Measurements from ENCODE around the gene KLF1. TPM values are rescaled to one million over a fixed set of nuclear protein-coding genes. Genes with fewer than 3 reads are reported as not detected.
"Not testable (repeated sequence)": the region's sequence is repeated elsewhere in the genome, so short reads cannot be mapped to it uniquely, and the experiment has no call there.

KLF1 gene
- total and polyA plus RNA-seq, 2 donors (not counting 1 experiment from before 2014, with no cell fraction given) = not detected

DNA sequence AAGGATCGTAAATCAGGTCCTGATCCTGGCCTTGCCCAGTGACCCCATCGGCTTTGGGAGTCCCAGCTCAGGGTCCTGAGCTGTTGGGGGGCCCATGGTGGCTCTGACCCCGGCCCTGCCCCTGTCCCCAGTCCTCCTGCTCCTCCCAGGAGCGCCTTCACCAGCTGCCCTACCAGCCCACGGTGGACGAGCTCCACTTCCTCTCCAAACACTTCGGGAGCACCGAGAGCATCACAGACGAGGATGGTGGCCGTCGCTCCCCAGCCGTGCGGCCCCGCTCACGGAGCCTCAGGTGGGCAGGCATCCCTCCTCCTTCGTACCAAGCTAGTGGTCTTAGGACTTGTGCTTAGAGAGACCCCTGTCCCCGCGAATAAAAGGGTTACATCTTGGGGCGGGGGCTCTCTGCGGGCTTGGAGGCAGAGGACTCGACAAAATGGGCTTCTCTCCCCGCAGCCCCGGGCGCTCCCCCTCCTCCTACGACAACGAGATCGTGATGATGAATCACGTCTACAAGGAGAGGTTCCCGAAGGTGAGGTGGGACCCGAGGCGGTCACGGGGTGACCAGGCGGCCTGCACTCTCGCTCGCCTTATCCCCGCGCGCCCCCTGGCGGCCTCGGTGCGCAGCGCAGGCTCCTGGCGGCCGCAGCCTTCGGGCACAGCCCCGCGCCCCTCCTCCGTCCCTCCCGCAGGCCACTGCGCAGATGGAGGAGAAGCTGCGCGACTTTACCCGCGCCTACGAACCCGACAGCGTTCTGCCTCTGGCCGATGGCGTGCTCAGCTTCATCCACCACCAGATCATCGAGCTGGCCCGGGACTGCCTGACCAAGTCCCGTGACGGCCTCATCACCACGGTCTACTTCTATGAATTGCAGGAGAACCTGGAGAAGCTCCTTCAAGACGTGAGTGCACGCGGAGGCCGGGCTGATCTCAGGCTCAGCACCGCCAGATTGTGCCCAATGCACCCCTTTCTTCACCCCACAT is 39.6 kb downstream of the KLF1 start:
- no peaks in the 10 kb centered on the region for H3K27me3 ChIP-seq (ENCODE audit: control insufficient read depth, insufficient read depth, low read length)
- H3K4me2 ChIP-seq (ENCODE audit: extremely low read depth, insufficient read depth, low read length) = peak overlapping the region; percentile 88
- H3K27ac ChIP-seq (ENCODE audit: insufficient read depth, low read length) = no peak overlapping the region
- no peaks in the 10 kb centered on the region for H3K36me3 ChIP-seq (ENCODE audit: control insufficient read depth, insufficient read depth, low read length)
- peak; percentile 66 to 67 for DNase-seq (ENCODE audit: low read depth in 2 of 2)
- no peak for TF ChIP-seq EZH2 (IDR thresholded peaks at IDR 0.05; ENCODE audit: low read length, missing control alignments)
- TF ChIP-seq, protein P1, sequence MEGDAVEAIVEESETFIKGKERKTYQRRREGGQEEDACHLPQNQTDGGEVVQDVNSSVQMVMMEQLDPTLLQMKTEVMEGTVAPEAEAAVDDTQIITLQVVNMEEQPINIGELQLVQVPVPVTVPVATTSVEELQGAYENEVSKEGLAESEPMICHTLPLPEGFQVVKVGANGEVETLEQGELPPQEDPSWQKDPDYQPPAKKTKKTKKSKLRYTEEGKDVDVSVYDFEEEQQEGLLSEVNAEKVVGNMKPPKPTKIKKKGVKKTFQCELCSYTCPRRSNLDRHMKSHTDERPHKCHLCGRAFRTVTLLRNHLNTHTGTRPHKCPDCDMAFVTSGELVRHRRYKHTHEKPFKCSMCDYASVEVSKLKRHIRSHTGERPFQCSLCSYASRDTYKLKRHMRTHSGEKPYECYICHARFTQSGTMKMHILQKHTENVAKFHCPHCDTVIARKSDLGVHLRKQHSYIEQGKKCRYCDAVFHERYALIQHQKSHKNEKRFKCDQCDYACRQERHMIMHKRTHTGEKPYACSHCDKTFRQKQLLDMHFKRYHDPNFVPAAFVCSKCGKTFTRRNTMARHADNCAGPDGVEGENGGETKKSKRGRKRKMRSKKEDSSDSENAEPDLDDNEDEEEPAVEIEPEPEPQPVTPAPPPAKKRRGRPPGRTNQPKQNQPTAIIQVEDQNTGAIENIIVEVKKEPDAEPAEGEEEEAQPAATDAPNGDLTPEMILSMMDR (conservative IDR thresholded peaks at IDR 0.05 in 1 of 2, IDR thresholded peaks at IDR 0.05 in 1 of 2; ENCODE audit: low read depth in 1 of 2, low read length in 2 of 2) = peak; percentile 68 to 90
- H3K9ac ChIP-seq (ENCODE audit: insufficient read depth, low read length) = peak overlapping the region; percentile 42
- no peaks in the 10 kb centered on the region for H4K20me1 ChIP-seq (ENCODE audit: control insufficient read depth, extremely low read depth, insufficient read depth, low read length)
- H3K9me3 ChIP-seq (ENCODE audit: control insufficient read depth, insufficient read depth, low read depth, low read length) = no peaks in the 10 kb centered on the region
- no peaks in the 10 kb centered on the region for H3K79me2 ChIP-seq (ENCODE audit: control insufficient read depth, insufficient read depth, low read length)
- H3K4me3 ChIP-seq (replicated peaks in 1 of 4; ENCODE audit: control extremely low read depth in 1 of 4, insufficient read depth in 1 of 4, low read depth in 3 of 4, low read length in 4 of 4) = peak overlapping the region in 3 of 4 experiments; percentile 16 to 43 (median 37)
- H3K4me1 ChIP-seq (ENCODE audit: control insufficient read depth, extremely low read depth, insufficient read depth, low read length) = peaks cover 3% of the 10 kb centered on the region
- H2AFZ ChIP-seq (ENCODE audit: low read length) = peak overlapping the region; percentile 95

DNA sequence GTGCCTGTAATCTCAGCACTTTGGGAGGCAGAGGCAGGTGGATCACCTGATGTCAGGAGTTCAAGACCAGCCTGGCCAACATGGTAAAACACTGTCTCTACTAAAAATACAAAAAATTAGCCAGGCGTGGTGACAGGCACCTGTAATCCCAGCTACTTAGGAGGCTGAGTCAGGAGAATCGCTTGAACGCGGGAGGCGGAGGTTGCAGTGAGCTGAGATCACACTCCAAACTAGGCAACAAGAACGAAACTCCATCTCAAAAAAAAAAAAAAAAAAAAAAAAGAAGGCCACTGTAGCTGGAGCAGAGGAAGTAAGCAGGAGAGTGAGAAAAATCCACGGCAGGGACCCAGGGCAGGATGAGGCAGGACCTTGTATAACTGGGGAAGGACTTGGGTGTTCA is 40.4 kb downstream of the KLF1 start:
- H3K36me3 ChIP-seq (ENCODE audit: control insufficient read depth, insufficient read depth, low read length); H3K27me3 ChIP-seq (ENCODE audit: control insufficient read depth, insufficient read depth, low read length); H3K27ac ChIP-seq (ENCODE audit: insufficient read depth, low read length); H2AFZ ChIP-seq (ENCODE audit: low read length); H3K4me3 ChIP-seq (replicated peaks in 1 of 4; ENCODE audit: control extremely low read depth in 1 of 4, insufficient read depth in 1 of 4, low read depth in 3 of 4, low read length in 4 of 4); DNase-seq (ENCODE audit: low read depth in 2 of 2); H3K9me3 ChIP-seq (ENCODE audit: control insufficient read depth, insufficient read depth, low read depth, low read length); H3K79me2 ChIP-seq (ENCODE audit: control insufficient read depth, insufficient read depth, low read length); H3K4me2 ChIP-seq (ENCODE audit: extremely low read depth, insufficient read depth, low read length); H3K9ac ChIP-seq (ENCODE audit: insufficient read depth, low read length); H4K20me1 ChIP-seq (ENCODE audit: control insufficient read depth, extremely low read depth, insufficient read depth, low read length); H3K4me1 ChIP-seq (ENCODE audit: control insufficient read depth, extremely low read depth, insufficient read depth, low read length): not testable (repeated sequence)

DNA sequence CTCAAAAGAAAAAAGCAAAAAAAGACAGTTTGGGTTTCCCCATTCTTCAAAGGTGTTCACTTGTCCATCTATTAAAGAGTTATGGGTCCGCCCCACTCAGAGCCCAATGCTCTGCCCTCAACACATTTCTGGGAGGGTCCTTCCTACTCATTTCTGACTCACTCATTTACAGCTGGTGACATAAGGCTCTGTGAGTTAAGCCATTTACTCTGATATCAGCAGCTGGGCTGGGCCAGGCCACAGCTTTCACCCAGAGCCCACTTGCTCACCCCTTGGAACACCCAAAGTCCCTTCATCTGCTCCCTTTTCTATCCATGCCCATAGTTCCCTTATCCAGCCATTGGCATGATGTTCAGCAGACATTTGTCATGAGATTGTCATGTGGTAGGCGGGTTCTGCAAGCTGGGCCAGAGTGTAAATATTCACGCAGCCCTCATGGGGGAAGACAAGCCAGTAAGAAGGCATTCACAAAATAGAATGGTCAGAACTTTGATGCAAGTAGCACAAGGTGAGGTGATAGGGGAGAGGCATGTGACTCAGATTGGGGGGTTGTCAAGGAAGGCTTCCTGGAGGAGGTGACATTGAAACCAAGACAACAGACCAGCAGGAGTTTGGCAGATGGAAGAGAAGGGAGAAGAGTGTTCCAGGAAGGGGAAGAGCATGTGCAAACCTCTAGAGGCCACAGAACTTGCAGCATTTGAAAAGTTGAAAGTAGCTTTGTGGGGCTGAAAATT is 42.8 kb downstream of the KLF1 start:
- DNase-seq (ENCODE audit: low read depth in 2 of 2) = no peak
- TF ChIP-seq EZH2 (IDR thresholded peaks at IDR 0.05; ENCODE audit: low read length, missing control alignments) = no peak
- TF ChIP-seq, protein P1 (conservative IDR thresholded peaks at IDR 0.05 in 1 of 2, IDR thresholded peaks at IDR 0.05 in 1 of 2; ENCODE audit: low read depth in 1 of 2, low read length in 2 of 2) = no peak

More for the DNA sequence above, 42.8 kb downstream of the KLF1 start:
- Histone ChIP-seq H3K4me3 (replicated peaks in 1 of 4; ENCODE audit: control extremely low read depth in 1 of 4, insufficient read depth in 1 of 4, low read depth in 3 of 4, low read length in 4 of 4) (no peak overlapping the region), H3K27me3 (ENCODE audit: control insufficient read depth, insufficient read depth, low read length) (peaks cover 20% of the 10 kb centered on the region), H2AFZ (ENCODE audit: low read length) (no peak overlapping the region), H3K4me1 (ENCODE audit: control insufficient read depth, extremely low read depth, insufficient read depth, low read length) (peaks cover 6% of the 10 kb centered on the region), H4K20me1 (ENCODE audit: control insufficient read depth, extremely low read depth, insufficient read depth, low read length) (no peaks in the 10 kb centered on the region), H3K9me3 (ENCODE audit: control insufficient read depth, insufficient read depth, low read depth, low read length) (no peaks in the 10 kb centered on the region), H3K4me2 (ENCODE audit: extremely low read depth, insufficient read depth, low read length) (no peak overlapping the region), H3K27ac (ENCODE audit: insufficient read depth, low read length) (no peak overlapping the region), H3K79me2 (ENCODE audit: control insufficient read depth, insufficient read depth, low read length) (no peaks in the 10 kb centered on the region), H3K36me3 (ENCODE audit: control insufficient read depth, insufficient read depth, low read length) (no peaks in the 10 kb centered on the region), H3K9ac (ENCODE audit: insufficient read depth, low read length) (no peak overlapping the region)
